ENCODE results near the gene TMEM141.
"Not testable (repeated sequence)": the region's sequence is repeated elsewhere in the genome, so short reads cannot be mapped to it uniquely, and the experiment has no call there.

Gene TMEM141

GRCh38 chr9:136755302-136756133, 35.6 kb upstream of the TMEM141 start:
- DNase-seq (ENCODE audit: low read depth): not testable (repeated sequence)

DNA sequence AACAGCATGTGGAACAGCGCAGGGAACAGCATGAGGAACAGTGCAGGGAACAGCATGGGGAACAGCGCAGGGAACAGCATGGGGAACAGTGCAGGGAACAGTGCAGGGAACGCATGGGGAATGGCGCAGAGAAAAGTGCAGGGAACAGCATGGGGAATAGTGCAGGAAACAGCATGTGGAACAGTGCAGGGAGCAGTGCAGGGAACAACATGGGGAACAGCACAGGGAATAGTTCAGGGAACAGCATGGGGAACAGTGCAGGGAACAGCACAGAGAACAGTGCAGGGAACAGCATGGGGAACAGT, 35.1 kb upstream of the TMEM141 start:
- DNase-seq (ENCODE audit: low read depth): no peak

GRCh38 chr9:136756836-136757235, 34.3 kb upstream of the TMEM141 start:
- no peak for DNase-seq (ENCODE audit: low read depth)

- DNase-seq (ENCODE audit: low read depth): no peak
Observed at GRCh38 chr9:136757328-136757727, 33.8 kb upstream of the TMEM141 start.

DNA sequence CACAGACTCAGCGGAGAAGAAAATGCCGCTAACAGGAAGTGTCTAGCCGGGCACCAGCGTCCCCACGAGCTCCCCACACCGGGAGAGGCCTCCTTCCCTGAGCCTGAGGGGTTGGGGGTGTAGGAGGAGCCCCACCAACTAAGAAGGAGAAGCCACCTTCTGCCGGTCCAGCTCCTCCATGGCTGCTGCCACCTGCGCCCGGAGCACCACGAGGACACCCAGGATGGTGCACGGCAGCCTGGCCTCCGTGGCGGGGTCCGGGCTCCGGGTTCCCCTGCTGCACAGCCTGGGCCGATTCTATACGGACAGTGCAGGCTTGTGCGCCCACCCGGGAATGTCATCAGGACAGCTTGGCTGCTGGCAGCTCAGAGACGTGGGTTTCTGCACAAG, 33.4 kb upstream of the TMEM141 start:
- no peak for DNase-seq (ENCODE audit: low read depth)

- no peak for DNase-seq (ENCODE audit: low read depth)
Observed at GRCh38 chr9:136759001-136759400, 32.1 kb upstream of the TMEM141 start.

DNA sequence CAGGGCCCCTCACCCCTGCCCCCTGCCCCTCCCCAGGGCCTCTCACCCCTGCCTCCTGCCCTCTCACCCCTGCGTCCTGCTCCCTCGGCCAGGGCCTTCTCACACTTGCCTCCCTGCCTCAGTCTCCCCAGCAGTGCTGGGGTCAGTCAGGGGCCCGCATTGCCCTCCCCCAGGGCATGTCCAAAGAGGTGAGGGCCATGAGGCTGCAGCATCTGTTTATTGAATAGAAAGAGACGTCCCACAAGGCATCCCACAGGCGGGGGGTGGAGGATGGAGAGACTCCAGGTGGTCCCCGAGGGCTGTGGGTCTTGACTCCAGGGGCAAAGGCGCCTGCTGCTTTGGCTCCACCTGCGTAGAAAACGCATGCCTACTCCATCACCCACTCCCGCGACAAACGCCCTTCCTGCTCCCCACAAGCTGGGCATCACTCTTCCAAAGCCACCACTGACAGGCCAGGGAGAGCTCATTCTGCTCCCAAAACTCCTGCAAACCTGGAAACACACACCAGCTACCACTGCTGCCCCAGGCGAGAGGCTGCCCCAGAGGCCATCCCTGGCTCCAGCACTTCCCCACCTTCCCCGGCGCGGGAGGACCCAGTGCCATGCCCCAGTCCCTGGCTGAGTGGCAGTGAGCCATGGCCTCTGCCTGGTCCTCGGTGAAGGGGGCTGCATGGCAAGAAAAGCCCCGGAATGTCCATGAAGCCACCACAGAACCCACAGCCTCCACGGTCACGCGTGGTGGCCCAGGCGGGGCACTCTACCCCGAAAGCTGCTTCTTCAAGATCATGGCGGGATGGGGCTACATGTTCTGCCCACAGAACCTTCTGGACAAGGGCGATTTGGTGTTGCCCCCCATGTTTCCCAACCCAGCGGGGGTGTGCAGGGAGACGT, 31.5 kb upstream of the TMEM141 start:
- DNase-seq (ENCODE audit: low read depth): no peak

DNA sequence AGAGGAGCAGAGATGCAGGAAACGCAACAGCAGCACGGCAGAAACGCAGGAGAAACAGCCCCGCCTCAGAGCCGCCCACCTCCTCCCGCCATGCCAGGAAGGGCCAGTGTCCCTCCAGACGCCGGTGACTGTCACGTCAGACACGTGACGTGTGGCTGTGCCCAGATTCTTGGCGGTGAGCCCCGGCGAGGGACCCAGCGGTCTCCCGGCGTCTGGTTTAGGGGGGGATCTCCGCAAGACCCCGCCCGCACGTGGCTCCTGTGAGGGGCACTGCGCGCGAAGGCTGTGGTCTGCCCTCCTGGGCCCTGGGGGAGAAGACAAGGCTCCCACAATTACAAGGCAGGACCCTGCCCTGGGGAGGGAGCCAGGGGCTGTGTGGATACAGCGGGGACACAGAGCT, 30.7 kb upstream of the TMEM141 start:
- no peak for DNase-seq (ENCODE audit: low read depth)

- DNase-seq (ENCODE audit: low read depth): not testable (repeated sequence)
Observed at GRCh38 chr9:136760834-136761544, 30.2 kb upstream of the TMEM141 start.

- DNase-seq (ENCODE audit: low read depth): no peak
Observed at GRCh38 chr9:136761545-136761981, 29.6 kb upstream of the TMEM141 start.

GRCh38 chr9:136762221-136762691, 28.9 kb upstream of the TMEM141 start:
- DNase-seq (ENCODE audit: low read depth): no peak

GRCh38 chr9:136762915-136763648, 28.1 kb upstream of the TMEM141 start:
- DNase-seq (ENCODE audit: low read depth): no peak

- no peak for DNase-seq (ENCODE audit: low read depth)
Observed at GRCh38 chr9:136763649-136764035, 27.5 kb upstream of the TMEM141 start.

DNA sequence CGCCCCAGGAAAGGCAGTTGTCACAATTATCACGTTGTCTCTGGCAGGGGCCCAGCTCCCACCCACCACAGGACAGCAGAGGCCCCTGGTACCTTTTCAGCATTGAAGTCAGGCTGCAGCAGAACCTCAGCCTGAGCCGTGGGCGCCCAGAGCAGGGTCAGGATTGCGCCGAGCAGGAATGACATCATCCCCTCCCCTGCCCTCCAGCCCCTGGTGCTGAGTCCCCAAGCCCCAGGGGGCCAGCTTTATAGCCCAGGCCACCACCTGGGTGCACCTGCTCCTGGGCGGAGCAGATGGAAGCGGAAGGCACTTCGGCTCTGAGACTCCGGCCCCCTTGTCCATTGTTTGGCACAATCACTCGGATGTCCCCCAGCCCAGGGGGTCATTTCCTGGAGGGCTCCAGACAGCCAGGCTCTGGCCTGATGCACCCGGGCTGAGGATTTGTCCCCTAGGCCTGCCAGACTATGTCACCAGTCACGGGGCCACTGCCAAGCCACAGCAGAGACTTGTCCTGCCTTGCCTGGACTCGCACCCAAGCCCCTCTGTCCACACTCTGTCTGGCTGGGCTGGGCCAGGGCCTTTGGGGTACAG, 26.7 kb upstream of the TMEM141 start, which contains the start of gene LCN15:
LCN15 (minus strand) TSS at position 218 of the 591 bp plus-strand sequence; CDS start at position 188, 30 bp downstream.
- DNase-seq (ENCODE audit: low read depth): no peak

GRCh38 chr9:136765041-136765440, 26.1 kb upstream of the TMEM141 start:
- DNase-seq (ENCODE audit: low read depth): no peak

DNA sequence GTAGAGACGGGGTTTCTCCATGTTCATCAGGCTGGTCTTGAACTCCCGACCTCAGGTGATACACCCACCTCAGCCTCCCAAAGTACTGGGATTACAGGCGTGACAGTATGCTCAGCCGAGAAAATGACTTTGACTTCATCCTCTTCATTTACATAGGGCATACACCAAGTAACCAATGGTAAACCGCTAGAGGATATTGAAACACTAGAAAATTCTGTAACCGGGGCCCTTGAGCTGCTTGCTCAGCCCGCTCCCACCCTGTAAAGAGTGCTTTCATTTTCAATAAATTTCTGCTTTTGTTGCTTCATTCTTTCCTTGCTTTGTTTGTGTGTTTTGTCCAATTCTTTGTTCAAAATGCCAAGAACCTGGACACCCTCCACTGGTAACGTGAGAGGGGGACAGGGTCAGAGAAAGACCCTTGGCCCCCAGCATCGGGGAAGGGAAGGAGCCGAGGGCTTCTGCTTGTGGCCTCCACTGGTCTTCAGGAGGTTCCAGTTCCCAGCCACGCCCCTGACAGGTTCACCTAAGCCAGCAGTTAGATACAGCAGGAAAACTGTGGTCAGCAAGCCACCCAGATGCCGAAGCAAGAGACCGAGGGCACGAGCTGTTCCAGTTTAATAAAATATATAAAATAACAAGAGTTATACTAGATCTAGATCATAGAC, 25.3 kb upstream of the TMEM141 start:
- not testable (repeated sequence) for DNase-seq (ENCODE audit: low read depth)

GRCh38 chr9:136766410-136767120, 24.6 kb upstream of the TMEM141 start:
- DNase-seq (ENCODE audit: low read depth): peak; percentile 53

DNA sequence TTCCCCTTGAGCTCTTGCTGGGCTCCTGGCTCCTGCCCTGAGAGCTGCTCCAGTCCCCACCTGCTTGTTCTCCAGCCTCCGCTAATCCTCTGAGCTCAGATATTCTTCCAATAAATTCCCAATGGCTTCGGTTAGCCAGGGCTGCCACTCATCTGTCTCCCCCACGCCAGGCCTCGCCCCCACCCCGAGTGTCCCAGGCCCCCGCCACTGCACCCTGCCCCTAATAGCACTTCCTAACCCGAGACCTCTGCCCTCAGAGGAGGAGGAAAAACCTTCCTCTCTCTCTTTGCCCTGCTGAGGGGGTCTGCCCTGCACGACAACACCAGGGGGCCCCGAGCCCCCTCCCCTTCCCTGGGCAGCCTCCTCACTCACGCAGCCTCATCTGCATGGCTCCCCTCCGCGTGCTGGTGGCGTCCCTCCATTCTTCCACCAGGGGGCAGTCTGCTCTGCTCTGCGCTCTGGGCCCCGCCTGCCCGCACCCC, 21.4 kb upstream of the TMEM141 start:
- no peak for DNase-seq (ENCODE audit: low read depth)

DNA sequence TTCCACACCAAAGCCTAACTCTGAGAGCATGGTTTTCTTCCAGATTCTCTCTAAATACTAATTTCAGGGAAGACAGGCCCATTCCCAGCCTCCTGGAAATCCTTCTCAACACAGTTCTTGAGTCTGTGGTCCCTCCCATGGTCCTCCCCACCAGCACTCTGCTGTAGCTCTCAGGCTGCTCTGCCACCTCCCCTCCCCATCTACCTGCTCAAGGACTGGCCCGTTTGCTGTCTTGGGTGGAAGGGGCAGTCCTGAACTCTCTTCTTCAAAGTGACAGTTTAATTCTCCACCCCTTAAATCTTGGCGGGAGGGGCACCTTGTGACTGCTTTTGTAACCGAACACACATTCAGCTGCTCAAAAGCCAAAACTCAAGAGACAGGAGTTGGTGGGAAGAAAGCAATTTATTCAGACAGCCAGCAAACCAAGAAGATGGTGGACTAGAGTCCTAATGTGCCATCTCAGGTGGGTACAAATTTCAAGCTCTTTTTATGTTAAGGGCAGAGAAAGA, 19.2 kb upstream of the TMEM141 start:
- no peak for DNase-seq (ENCODE audit: low read depth)

Measured in T-helper 22 cell (primary cell).